HL-60/S4 (cell line): ENCODE results near the gene GSDMA.

Experiments used
- in situ Hi-C: fragments of 300-500 bp; cut with MboI; formaldehyde crosslinking; loops from 2 replicates; pipeline ENCODE4 v1.14.3; 2022; ENCODE audit warnings: low sequenced_read_pairs

The GSDMA gene

DNA sequence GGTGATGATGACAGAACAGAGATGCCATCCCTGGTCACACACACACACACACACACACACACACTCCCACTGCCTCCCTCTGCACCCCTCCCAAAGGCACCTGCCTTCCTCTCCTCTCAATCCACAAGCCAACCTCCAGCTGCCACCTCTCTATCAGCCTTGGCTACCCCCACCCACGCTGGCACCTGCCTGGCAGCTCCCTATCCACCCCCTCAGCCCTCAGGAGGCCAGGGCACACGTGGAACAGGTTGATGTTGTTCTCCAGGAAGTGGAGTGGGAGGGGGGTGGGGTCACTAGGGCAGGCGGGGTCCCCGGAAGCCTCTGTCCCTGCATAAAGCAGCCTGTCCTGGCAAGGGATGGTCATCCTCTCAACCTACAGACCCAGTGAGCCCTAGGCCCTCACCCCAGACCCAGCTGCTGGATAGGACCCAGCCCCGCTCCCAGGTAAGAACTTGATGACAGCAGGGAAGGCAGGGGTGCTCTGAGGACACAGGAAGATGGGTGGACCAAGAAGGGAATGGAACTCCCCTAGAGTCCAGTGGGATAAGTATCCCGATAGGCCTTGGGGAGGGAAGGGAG is at the start of gene GSDMA:
Gene GSDMA, plus strand, starts transcription at position 363 of the 579 bp plus-strand sequence. CDS start 2,684 bp downstream, outside the sequence.
- in situ Hi-C loops: no loop called here

DNA sequence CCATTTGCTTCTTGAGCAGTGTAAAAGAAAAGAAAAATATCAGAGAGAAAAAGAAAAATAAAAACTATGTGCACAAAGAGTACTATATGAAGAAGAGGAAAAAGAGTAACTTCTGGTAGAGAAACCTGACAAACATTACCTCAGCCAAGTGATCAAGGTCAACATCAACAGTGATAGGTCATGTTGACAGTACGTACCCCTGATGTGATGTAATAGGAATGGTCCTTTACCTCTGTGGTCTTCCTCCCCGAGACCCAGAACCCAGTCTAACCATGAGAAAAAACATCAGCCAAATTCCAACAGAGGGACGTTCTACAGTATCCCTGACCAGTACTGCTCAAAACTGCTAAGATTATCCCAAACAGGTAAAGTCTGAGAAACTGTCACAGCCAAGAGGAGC is 48.8 kb upstream of the GSDMA start:
- in situ Hi-C loops: no loop called here

DNA sequence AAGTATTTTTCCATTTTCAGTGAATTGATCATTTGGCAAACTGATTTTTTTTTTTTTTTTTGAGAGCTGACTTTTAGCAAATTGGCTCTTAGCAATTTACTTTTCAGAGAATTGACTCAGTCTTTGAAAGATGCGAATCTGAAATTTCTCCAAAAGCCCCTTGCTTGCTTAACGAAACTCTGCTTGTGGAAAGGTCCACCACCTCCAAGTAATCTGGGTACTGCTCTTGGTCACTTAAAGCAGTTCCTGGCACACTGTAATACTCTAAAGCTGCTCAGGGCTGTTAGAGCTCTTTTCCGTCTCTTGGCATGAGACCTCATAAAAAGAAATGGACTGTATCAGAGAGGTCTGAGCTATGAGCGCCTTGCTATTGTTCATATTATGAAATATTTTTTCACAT is 47.2 kb upstream of the GSDMA start:
- in situ Hi-C loops: no loop called here

- in situ Hi-C loops: no loop called here
Observed at GRCh38 chr17:39916918-39917317, 45.9 kb upstream of the GSDMA start.

DNA sequence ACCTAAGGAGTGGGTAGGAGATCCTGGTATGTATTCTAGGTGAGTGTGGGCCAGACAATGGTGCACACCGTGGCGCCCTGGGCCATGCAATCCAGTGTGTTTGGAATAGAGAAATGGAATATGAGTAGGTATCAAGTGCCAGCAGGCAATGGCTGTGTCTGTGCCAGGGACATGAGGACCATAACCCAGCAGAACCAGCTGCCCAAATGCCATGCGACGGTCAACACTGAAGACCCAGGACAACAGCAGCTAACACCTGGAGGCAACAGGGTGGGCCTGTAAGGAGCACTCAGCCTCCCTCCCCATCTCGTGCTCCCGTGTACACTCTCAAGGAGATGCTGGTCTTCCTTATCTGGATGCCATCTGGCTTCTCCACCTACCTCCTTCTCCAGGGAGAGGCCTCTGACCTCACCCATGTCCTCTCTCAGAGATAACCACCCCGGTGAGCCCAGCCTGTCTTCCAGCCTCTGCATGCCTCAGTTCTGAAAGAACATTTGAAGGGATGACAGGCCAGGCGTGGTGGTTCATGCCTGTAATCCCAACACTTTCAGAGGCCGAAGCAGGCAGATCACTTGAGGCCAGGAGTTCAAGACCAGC is 43.6 kb upstream of the GSDMA start:
- in situ Hi-C loops: no loop called here

DNA sequence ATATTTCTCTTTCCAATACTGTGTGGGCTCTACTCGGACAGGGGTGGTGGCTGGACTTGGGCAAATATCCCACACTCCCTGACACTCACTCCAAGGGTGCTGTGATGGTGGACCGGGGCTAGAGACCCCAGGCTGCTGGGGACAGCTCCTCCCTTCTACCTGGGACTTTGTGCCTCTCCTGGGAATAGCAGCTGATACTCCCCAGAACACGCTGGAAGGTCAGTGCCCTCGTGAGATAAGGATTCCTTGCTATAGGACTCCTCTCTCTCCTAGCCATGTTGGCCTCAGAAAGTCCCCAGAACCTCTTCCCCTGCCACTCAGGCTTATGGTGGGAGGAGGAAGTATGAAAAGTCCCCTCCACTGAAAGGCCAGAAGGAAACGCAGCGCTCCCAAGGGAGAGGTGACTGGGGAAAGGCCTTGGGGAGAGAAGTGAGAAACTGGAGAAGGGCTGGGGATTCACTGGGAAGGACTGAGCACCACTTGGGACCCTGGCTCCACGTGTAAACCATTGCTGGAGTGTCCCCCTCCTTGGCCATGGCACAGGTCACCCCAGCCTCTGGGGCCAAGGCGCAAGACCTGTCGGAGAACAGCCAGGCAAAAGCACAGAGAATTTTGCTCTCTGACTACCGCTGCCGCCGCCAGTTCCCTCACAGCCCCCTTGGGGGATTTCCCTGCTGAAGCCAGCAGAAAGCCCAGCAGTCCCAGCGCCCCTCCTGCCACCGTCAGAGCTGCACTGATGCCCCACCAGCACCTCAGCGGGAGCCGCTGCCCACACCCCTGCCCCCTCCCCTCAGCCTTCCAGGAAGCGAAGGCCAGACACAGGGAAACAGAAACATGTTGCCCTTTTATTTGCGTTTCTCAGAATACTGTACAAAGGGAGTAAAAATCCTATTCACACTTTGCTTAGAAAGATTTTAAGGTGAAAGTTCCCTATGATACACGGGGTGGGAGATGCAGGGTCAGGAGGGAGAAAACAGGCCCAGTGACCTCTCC is 42.3 kb upstream of the GSDMA start:
- in situ Hi-C loops: no loop called here

DNA sequence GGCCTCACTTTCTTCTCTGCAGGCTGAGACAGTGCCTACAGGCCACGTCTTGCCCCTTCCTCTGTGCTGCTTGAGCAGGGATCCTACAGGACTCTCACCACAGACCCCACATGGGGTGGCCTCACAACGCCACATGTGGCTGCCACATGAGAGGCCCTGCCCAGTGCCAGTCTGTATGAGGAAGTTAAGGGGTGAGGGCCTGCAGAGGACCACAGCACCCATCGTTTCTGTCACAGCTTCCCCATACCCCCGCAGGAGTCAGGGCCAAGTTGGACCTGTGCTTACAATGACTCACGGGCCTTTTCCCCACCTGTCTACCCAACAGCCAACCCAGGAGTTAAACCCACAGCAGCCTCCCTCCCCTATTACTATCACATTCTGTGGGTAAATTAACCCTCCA is 41.5 kb upstream of the GSDMA start:
- in situ Hi-C loops: no loop called here

DNA sequence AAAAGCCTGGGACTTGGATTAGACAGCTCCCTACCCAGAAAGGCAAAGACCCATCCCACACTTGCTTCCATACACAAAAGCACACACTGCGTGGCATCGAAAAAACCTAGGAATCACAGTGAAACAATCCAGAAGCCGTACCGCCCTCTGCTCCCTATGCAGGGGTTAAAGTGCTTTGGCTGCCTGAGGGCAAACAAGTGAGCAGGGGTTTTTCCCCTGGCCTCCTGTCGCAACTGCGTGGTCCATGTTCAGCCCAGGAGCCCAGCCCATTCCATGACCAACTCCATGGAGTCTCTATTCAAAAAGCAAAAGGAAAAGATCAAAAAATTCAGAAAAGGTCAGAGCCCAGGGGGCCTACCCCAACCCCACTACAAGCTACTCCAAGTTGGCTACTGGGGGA is 40.8 kb upstream of the GSDMA start:
- in situ Hi-C loops: no loop called here

- in situ Hi-C loops: no loop called here
Observed at GRCh38 chr17:39923230-39923629, 39.6 kb upstream of the GSDMA start.

GRCh38 chr17:39923836-39924690 is 38.7 kb upstream of the GSDMA start:
- in situ Hi-C loops: no loop called here

DNA sequence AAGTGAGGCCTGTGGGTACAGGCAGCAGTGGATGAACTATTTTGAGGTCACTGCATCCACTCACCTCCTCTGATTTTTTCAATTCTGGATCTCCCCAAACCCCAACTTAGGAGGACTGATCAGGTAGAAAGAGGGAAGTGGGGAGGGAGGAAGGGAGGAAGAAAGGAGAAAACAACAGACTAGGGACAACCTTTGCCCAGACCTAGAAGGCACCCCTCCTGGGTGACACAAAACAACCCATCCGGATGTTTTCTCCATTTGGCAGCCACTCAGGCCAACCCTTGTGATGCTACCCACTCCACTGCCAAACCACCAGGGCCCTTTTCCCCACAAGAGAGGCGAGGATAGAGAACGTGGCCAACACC is 38.1 kb upstream of the GSDMA start:
- in situ Hi-C loops: no loop called here

DNA sequence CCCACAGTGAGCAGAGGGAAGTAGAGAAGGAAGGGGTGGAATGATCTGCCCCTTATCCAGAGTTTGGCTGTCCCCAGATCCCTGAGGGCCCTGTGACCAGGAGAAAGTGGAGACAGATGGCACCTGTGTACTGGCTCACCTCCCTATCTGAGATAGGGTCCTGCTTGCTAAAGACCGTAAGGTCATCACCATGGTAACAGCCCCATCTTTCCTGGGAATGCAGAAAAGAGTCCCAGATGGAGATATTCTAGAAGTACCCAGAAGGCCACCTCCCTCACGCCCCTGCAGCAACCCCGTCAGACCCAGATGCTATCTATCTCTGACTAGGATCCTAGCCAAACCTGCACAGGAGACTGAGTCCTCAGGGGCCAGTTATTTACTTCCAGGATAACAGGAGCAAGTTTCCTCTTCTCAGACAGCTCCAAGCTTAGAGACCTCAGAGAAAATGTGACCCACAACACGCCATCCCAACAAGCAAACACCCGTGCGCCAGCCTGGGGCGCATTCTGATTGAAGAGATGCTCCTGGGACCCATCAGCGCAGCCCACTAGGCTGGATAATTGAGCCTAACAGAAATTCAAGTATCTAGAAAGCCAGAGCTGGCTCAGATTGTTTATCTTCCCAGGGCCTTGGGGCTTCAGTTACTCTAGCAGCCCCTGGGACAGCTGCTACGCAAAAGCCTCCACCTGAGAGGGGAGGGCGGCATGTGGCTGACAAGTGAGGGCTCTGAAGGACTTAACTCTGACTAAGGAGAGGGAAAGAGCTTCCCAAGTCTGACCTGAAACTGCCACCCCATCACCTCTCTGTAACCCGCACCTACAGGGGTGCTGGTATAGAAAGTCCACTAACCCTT is 37.3 kb upstream of the GSDMA start:
- in situ Hi-C loops: no loop called here

DNA sequence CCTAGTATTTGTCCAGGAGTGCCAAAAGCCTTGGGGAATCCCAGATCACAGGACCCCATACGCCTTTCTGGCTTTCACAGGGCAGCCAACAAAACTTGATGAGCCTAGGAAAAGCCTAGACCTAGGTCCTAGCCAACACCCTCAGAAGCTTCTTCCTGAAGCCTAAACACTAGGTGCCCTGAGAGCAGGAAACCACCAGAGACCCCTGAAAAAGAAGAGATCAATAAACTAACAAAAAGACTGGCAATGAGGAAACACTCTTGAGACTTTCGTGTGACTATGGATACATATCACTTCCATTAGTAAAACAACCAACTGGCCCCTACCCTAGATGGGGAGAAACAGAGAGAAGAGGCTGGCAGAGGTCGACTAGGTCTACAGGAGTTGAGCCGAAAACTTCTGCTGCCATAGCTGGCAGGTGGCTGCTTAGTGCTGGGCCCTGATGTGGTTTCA is 36.6 kb upstream of the GSDMA start:
- in situ Hi-C loops: no loop called here

GRCh38 chr17:39926588-39927100 is 36.2 kb upstream of the GSDMA start:
- in situ Hi-C loops: no loop called here

DNA sequence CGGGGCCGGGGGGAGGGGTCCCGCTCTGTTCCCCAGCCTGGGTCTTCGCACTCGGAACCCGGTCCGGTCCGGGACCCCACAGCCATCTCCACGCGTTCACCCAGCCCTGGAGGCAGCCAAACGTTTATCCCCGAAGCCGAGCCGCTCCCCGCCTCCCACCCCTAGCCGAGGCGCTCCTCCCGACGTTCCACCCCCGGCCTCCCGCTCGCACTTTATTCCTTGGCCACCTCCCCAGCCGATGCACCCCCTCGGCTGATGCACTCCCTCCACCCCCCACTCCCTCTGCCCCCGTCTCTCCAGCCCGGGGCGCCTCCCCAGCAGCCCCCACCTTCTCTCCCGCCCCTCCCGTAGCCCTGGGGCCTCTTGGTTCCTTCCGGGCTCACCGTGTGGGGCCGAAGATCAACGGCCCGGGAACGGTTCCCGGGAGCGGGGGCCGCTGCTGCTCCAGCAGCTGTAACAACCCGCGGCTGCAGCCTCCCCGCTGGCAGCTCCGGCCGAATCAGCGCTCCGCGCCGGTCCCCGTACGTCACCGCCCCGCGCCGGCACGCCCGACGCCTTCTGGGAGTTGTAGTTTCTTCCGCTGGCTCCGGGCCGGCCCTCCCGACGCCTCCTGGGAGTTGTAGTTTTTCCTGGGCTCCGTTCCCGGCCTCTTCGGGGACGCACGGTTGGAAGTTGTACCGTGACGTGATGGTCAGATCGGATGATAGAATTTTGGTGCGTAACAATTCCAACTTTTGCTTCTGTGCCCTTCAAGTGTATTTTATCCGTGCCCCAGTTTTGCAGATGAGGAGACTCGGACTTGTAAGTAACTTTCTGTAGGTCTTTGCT is 35.5 kb upstream of the GSDMA start, which contains the start of the genes LRRC3C and ORMDL3:
Gene LRRC3C, plus strand, starts transcription at position 632 of the 828 bp plus-strand sequence. CDS start 13,792 bp downstream, outside the sequence.
Gene ORMDL3, minus strand, starts transcription at position 501 of the 828 bp plus-strand sequence. CDS start 3,398 bp downstream, outside the sequence.
- in situ Hi-C loops: no loop called here

GRCh38 chr17:39927929-39928857 is 34.6 kb upstream of the GSDMA start:
- in situ Hi-C loops: no loop called here

DNA sequence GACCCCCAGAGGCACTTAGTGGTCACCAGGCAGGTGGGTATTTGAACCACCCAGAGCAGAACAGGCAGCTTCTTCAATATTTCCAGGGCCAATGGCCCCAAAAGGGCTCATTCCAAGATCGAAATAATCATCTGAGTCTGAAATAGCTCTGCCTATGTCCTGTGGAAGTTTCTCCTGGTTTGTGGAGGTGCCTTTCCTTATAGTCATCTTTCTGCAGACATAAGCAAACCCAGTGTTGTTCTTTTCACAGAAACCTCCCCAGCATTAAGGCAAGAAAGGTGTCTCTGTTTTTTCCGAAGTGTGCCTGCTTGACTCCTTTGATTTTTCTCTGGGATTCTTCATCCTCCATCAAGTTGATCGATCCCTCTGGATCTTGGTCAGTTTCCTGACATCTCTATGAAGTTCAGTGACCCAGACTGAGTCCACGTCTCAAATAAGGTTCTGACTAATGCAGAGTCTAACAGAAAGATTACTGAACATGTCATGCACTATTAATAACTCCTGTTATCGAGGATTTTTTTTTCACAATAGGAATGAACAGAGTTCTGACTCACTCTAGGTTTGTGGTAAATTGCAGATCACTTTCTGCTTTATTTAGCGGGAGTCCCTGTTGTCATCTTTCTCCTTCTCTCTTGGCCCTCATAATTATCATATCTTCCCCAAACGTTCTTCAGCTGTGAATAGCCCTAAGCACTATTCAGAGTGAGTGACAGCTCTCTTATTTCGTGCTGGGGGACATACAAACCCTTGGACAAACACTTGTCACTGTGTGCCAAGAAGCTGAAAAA is 33.8 kb upstream of the GSDMA start:
- in situ Hi-C loops: no loop called here
